ENCODE results near the gene JPH3.

JPH3 gene

GRCh38 chr16:87682852-87683399 is 80.6 kb downstream of the JPH3 start:
- no peak for DNase-seq

DNA sequence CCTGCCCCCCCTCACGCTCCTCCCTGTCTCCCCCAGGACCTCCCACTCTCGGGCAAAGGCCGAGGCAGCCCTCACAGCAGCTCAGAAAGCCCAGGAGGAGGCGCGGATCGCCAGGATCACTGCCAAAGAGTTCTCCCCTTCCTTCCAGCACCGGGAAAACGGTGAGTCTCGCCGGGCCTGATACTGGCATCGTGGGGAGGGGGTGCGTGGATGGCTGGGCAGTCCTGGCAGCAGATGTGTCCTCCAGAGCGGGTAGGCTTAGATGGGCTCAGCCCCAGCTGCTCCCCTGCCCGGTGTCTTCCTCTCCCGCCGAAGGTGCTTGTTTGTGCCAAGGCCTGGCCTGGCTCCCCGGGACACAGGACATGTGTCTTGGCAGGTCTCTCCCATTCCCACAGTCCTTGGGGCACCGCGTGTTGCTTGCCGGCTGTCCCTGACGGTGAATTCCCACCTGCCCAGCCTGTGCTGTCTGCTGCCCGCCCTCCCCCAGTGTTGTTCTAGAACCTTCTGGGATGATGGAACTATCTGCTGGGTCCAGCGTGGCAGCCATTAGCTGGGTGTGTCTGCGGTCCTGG is 81.9 kb downstream of the JPH3 start:
- DNase-seq = no peak

DNA sequence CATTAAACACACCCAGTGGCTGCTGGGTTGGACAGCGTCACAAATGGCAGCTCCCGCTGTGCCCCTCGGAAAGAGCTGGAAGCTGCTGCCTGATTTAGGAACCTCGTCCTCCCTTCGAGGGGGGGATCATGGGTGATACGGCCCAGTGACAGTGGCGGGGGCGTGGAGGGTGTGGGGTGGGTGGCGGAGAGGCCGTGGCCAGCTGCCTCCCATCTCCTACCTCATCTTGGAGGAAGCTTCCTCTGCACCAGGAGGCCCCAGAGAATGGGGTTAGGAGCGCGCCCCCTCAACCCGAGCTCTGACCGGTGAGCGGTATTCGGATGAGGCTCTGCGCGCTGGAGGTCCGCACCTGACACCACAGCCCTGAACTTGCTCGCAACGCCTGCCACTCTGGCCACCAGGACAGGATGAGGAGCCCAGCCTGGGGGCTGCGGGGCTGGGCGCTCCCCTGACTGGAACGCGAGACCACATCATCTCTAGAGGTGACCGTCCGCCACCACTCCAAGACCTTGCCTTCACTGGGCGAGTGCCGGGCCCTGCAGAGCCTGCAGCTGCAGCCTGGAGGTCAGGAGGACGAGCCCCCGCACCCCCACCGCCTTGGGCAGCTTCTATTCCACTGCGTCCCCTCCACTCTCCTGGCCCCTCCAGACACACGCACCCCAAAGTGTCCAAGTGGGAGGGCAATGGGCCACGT is 82.5 kb downstream of the JPH3 start:
- DNase-seq = no peak

DNA sequence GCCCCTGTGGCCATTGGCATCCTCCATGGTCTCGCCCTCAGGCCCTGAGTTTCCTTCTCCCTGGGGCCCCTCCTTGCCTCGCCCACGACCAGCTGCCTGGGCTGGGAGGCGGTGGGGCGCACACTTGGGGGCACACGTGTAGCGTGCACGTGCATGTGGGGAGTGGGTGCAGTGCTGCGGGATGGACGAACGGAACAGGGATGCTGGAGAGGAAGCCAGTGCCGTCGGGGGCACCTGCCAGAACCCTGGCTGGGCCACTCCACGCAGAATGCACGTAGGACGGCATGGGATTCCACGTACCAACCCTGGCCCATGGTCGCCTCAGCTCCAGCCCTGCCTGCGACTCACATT is 83.1 kb downstream of the JPH3 start:
- DNase-seq = no peak

DNA sequence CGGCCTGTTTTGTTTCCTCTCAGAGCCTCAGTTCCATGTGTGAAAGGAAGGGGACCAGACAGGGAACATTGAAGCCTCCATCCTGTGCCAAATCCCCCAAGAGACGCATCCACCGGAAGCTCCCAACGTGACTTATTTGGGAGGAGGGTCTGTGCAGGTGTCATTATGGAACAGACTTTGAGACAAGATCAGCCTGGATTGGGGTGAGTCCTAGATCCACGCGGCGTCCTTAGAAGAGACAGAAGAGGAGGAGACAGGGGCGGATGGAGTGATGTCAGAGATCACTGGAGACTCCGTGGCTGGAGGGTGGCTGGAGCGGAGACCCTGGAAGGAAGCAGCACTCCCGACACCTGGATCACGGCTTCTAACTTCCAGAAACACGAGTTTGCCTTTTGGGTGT is 83.5 kb downstream of the JPH3 start:
- DNase-seq = no peak

DNA sequence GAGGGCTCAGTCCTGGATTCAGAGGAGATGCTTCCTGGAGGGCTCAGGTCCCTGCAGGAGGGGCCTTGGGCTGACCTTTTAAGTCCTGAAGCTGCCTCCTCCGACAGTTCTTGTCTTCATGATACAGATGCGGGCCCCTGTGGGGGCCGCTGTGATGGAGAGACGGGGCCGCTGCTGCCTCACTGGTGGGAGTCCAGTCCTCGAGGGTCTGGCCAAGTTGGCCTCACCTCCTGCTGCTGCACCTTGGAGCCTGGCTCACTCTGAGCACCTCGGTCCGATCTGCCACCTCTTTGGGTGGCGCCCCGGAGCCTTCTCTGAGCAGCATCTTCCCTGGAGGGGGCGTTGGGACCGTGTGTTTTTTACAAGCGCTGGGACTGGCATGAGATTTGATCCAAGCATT is 84.4 kb downstream of the JPH3 start:
- no peak for DNase-seq

GRCh38 chr16:87687126-87687910 is 85.0 kb downstream of the JPH3 start:
- DNase-seq = no peak

DNA sequence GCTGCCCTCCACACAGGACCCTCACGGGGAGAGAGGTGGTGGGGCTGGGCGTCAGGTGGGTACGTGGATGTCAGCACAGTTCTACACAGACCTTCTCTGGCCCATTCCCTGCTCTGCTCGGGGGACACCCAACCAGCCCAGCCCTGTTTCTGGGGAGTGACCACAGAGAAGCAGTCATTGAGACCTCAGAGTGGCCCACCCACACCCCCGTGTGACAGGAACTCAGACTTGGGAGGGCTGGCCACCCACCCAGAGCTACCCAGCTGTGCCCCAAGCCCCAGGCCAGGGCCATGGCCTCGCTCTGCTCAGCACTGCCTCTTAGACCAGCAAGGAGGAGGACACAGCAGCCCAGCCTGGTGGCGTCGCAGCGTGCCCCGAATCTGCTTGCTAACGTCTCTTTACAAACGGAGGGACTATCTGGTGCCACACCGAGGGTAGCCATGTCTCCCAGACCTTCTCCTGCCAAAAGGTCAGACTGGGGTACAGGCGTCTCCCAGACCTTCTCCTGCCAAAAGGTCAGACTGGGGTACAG is 85.8 kb downstream of the JPH3 start:
- no peak for DNase-seq

DNA sequence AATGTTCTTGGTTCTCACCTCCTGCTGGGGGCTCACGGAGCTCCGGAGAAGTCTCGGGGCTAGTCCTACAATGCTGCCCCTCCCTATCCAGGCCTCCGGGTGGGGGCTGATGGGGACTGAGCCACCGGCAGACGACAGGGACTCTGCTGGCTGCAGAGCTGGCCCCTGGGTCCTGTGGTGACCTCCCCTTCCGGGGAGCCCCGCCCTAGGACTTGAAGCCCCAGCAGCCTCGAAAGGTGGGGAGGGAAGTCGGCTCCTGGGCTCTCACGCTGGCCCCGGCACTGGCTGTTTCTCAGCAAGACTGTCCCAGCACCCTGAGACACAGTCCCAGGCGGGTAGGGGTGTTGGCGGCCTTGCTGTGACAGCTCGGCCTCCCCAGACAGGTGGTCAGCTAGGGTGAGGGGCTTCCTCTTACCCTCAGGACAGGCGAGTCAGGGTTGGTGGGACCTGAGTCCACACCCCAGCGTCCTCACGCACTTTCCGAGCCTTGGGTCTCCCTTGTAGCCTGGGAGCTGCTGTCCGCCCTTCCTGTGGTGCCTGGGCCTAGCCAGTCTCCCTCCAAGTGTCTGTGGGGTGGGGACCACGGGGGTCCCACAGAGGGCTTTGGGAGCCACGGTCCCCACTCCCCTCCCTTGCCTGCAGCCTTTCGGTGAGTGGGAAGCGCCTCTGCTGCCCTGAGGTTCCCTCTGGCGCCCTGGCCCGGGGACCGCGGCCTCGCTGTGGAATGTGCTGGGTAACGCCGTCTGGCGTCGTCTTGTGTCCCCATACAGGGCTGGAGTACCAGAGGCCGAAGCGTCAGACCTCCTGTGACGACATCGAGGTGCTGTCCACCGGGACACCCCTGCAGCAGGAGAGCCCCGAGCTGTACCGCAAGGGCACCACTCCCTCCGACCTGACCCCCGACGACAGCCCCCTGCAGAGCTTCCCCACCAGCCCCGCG is 86.8 kb downstream of the JPH3 start:
- no peak for DNase-seq

- DNase-seq = no peak
Measured at GRCh38 chr16:87689956-87690465, 87.7 kb downstream of the JPH3 start.

GRCh38 chr16:87690911-87691685 is 88.8 kb downstream of the JPH3 start:
- no peak for DNase-seq

GRCh38 chr16:87691686-87692079 is 89.4 kb downstream of the JPH3 start:
- no peak for DNase-seq

GRCh38 chr16:87692176-87692575 is 89.9 kb downstream of the JPH3 start:
- DNase-seq = no peak

GRCh38 chr16:87692756-87693155 is 90.4 kb downstream of the JPH3 start:
- DNase-seq = no peak

DNA sequence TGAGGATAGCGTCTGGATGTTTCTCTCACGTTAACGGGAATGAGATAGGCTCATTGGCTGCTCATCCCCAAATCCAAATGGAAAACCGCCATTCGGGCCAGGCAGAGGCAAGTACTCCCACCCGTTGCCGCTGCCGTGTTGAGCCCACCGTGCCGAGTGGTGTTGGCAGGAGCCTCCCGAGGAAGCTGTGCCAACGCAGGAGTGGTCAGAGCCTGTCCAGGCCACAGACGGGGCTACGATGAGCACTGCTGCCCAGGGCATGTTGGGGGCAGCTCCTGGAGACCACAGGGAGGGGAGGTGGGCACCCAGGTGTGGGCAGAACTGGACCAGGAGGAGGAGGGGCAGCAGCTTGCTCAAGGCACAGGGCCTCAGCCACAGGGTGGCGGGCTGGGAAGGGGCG is 91.5 kb downstream of the JPH3 start:
- DNase-seq = no peak

DNA sequence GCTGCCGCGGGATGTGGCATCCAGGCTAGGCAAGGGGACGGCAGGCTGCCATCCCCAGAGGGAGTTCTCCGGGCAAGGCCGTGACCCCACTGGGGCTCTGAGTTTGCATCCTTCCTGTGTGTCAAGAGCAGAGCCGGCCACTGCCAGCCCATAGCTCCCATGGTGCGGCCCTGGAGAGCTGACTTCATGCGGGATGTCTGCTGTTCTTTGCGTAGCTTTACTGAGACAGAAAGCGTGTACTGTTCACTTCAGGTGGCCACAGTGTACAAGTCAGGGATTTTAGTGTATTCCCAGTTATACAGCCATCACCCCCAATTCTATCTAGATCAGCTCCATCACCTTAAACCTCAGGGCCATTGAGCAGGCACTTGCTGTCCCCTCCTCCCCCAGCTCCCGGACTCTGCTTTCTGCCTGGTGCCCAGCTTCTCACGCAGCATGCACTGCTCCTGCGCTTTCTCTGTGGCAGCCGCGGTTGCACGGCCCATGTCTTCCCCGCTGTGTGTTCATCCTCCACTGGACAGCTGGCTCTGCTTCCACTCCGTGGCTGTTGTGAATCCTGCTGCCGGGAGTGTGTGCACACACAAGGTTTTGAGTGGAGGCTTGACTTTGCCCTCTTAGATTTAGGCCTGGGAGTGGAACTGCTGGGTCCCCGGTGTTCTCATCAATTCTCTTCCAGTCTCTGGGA is 92.3 kb downstream of the JPH3 start:
- DNase-seq = no peak

- no peak for DNase-seq
Measured at GRCh38 chr16:87695534-87695933, 93.2 kb downstream of the JPH3 start.

- no peak for DNase-seq
Measured at GRCh38 chr16:87696726-87697125, 94.4 kb downstream of the JPH3 start.

DNA sequence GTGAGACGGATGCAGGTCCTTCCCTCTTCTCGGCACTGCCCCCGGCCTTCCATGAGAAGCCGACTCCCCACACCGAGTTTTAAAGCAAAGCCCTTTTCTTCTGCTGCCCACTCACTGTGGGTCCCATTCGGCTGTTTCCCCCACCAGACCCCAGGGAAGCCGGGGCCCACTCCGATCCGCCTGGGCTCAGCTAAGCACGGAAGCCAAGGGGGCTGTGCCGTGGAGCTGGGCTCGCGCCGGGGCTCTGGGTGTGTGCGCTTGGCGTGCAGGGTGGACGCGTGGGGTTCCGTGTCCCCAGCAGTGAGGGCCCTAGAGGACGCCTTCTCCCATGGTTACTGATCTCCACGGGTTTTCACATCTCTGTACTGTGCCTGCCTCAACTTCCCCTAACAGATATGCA is 94.9 kb downstream of the JPH3 start:
- DNase-seq = no peak

- DNase-seq = no peak
Measured at GRCh38 chr16:87697792-87698191, 95.5 kb downstream of the JPH3 start.

- DNase-seq = no peak
Measured at GRCh38 chr16:87698241-87698640, 95.9 kb downstream of the JPH3 start.
